ENCODE results near the gene IKZF1. TPM values are rescaled to one million over a fixed set of nuclear protein-coding genes. Genes with fewer than 3 reads are reported as not detected.

Gene IKZF1
- polyA plus RNA-seq, 1 experiment, result not detected

GRCh38 chr7:50450590-50451032, 146.1 kb downstream of the IKZF1 start:
- ChIA-PET CTCF (no interaction called here), POLR2A (no interaction called here)
- no peak for DNase-seq (ENCODE audit: low read depth)
- Histone ChIP-seq H3K27me3 (ENCODE audit: control insufficient read depth, insufficient read depth, low read length) (peaks cover 3% of the 10 kb centered on the region), H3K4me3 (ENCODE audit: low read depth, low read length) (peak overlapping the region; percentile 80), H3K36me3 (ENCODE audit: control insufficient read depth, insufficient read depth, low read length) (peaks cover 1% of the 10 kb centered on the region; the same call in 1 of the 2 replicates)
- TF ChIP-seq, protein P1, sequence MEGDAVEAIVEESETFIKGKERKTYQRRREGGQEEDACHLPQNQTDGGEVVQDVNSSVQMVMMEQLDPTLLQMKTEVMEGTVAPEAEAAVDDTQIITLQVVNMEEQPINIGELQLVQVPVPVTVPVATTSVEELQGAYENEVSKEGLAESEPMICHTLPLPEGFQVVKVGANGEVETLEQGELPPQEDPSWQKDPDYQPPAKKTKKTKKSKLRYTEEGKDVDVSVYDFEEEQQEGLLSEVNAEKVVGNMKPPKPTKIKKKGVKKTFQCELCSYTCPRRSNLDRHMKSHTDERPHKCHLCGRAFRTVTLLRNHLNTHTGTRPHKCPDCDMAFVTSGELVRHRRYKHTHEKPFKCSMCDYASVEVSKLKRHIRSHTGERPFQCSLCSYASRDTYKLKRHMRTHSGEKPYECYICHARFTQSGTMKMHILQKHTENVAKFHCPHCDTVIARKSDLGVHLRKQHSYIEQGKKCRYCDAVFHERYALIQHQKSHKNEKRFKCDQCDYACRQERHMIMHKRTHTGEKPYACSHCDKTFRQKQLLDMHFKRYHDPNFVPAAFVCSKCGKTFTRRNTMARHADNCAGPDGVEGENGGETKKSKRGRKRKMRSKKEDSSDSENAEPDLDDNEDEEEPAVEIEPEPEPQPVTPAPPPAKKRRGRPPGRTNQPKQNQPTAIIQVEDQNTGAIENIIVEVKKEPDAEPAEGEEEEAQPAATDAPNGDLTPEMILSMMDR (IDR thresholded peaks at IDR 0.05; ENCODE audit: insufficient read depth, low read depth, low read length), result no peak

Small RNA genes lying within 50 kb of the gene (small RNA-seq; reads per million reads assigned to genes)
- gene RNU6-1091P (ENCODE audit: insufficient read length, low read depth, low replicate concordance), result not detected

Other genes with a start within 250 kb of the IKZF1 start
- gene ZPBP, start 211.5 kb upstream of the IKZF1 start, polyA plus RNA-seq (2011; rRNA removed), result not detected in 2 replicates
- 8.3 and 11.1 TPM in 2 replicates for gene FIGNL1, start 145.6 kb downstream of the IKZF1 start, polyA plus RNA-seq (2011; rRNA removed)